UCSD-AML1 (cell line): ENCODE results near the gene CLMN.
"Not testable (repeated sequence)": the region's sequence is repeated elsewhere in the genome, so short reads cannot be mapped to it uniquely, and the experiment has no call there.

Experiments
- DNase-seq: peaks from one replicate; lab custom pipeline; 2025; ENCODE audit not compliant: unreplicated experiment; lab: John Stamatoyannopoulos, UW

CLMN gene

DNA sequence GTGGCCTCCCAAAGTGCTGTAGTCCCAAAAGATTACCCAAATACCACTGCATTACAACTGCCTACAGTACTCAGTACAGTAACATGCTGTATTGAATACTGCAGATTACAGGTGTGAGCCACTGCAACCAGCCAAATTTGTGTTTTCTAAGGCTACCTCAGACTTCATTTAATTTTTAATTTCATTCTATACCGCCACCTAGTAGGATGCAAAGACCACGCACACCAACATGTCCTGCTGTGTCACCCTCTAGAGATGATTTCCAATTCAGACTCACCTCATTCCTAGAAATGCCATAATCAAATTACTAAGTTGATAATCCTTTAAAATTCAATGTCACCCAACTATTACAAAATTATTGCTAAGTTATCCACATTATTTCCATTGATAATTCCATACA lies 177.5 kb downstream of the CLMN start:
- DNase-seq = no peak

DNA sequence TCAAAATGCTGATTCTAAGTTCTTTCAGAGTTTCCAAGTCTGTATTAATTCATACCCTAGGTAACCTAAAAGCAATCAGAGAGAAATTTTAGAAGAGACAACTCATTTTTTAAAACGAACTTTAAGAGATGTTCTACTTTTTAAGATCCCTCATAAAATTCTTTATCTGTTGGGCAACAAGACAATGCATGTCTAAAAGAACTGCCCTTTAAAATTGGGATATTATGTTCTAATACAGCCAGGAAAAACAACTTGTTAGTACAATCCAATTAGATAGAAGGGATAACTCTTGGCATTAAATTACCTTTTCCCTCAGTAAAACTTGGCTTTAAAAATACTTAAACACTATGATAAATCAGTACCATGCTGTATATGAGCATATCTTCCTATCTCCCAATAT lies 178.0 kb downstream of the CLMN start:
- DNase-seq = no peak

DNA sequence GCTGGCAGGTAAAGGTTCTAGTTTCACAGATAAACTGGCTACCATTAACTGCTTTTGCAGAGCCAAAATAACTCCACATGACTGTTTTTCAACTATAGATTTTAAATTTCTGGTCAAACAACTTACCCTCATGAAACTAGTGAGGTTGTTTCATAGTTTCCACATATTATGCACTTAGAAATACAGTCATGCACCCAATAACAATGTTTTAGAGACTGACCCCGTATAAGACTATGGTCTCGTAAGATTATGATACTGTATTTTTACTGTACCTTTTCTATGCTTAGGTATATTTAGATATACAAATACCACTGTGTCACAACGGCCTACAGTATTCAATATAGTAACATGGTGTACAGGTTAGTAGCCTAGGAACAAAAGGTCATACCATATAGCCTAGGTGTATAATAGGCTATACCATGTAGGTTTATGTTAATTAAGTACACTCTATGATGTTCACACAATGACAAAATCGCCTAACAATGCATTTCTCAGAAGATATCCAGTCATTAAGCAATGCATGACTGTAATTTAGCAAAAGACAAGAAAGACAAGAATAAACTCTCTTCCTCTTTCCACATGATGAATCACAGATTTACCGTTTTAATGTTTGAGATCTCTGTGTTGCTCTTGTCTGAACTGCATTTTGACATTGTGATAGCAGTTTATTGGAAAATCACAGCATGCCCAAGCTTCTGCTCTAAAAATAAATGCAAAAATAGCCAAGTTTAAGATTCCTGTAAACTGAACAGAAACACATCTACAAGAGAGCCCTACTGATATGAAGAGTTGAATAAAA lies 179.4 kb downstream of the CLMN start:
- no peak for DNase-seq

DNA sequence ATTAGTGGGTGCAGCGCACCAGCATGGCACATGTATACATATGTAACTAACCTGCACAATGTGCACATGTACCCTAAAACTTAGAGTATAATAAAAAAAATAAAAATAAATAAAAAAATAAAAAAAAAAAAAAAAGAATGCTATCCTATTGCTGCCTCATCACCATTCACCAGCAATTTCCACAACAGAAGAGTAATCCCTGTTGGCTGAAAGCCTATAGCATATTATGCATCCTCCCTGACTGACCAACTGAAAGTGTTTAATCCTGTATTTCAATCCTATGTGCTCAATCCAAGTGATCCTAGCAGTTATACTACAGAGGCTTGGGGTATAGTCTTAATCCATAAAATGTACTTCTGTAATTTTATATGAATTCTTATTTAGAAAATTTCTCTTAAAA lies 180.8 kb downstream of the CLMN start:
- DNase-seq = no peak

DNA sequence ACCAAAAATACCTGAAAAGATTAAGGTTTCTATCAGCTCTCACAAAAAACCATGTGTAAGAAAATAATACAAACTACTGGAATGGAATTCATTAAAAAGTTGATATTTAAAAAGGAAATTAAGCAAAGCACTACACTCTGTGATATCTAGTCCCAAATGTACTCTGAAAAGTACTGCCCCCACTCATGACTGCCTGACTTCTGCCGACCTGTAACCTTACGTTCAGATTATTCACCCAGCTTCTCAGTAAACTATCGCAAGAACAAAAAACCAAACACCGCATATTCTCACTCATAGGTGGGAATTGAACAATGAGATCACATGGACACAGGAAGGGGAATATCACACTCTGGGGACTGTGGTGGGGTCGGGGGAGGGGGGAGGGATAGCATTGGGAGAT lies 181.3 kb downstream of the CLMN start:
- DNase-seq = not testable (repeated sequence)

DNA sequence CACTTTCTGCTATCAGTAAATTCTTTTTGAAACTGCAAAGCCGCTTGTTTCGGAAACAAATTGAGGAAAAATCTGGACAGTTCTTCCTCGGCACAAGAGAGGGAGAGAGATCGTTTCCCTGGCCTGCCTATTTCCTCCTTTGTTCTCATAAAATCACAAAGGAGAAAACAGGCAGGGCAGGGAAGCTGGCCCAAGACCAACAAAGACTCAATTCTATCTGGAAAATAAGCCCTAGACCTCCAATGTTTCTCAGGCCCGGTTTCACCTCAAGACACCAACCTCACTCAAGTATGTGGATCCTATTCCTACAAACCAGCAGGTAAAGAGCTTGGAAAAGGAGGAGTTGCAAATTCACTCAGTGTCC lies 181.9 kb downstream of the CLMN start:
- no peak for DNase-seq

DNA sequence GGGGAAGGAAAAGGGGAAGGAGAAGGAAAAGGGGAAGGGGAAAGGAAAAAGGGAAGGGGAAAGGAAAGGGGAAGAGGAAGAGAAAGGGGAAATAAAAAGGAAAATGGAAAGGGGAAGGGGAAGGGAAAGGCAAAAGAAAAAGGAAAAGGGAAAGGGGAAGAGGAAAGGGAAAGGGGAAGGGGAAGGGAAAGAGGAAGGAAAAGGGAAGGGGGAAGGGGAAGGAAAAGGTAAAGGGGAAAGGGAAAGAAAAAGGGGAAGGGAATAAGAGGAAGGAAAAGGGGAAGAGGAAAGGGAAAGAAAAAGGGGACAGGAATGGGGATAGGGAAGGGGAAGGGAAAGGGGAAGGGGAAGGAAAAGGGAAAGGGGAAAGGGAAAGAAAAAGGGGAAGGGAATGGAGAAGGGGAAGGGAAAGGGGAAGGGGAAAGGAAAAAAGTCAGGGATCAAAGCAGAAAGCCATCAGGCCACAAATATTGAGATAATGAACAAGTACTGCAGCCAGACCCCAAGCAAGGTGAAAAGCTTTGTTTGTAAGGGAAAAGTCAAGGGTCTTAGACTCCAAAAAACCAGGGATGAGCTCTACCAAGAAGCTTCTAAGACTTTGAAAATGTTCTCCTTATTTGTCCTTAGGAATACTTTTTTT lies 182.4 kb downstream of the CLMN start:
- no peak for DNase-seq

DNA sequence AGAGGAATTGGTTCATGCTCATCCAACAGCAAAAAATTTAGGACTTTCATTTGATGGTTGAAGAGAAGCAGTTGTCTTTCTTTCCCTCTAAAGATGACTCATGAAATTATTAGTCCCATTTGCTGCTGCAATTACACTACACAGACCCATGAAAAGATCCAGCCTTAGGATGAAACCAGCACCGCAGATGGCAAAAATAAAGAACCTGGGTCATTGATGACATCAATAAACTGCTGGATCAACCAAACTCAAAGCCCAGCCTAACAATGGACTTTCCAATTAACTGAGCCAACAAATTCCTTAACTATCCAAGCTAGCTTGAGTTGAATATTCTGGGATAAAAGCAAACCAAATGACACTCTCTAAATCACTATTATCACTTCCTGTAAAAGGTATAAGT lies 183.1 kb downstream of the CLMN start:
- no peak for DNase-seq

DNA sequence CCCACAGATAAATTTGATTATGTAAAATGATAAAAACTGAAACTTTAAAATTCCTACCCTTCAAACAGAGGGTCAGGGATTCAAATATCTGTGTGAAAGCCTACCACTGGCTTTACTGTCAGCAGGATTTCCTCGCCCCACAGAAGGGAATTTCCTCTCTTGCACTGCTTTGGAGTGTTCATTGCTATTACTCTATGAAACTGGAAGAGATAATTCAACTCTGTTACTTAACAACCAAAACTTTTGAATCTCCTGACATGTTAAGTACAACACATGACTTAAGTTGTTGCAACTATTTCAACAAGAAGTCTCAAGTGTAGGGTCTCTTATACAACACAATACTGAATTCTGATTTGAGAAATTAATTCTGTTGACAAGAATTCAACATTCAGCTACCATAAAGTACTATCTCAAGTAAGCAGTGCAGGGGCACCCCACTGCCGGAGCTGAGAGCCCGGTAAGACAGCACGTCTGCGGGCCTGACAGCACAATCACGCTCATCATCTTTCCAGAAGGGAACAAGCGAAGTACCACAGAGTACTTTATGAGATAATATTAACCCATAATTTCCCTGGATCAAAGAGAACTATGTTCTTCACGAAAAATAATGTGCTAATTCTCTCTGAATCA lies 185.3 kb downstream of the CLMN start:
- no peak for DNase-seq

DNA sequence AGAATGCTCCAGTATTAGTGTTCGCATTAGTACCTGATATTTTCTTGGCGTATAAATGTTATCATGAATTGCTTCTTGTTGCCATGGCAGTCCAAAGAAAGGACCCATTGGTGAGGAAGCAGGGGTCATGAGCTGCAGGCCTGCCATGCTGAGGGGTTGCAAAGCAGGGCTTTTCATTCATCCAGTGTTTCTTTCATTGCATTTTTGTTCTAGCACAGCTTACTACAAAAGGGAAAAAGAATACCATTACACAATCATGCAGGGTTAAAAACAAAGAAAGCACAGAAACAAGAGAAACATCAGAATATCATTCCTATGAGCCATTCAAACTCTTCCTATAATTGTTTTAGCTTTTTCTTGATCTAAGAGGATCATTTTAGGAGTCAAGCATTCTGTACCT lies 186.4 kb downstream of the CLMN start:
- DNase-seq = no peak

DNA sequence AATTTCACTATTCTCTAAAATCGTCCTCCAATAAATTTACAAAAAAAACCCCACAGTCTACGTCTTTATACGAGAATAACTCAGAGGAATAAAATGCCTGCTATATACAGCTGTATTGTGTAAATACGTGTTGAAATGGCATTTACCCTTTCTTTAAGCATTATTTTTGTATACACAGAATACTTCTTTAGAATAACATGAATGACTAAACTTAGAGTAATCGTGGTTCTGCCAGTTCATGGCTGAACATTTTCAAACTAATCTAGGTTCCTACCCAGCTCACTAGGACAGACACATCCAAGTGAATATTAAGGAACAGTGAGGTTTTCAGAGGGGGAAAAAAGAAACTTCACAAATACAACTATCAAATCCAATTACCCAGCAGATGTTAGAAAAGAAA lies 186.9 kb downstream of the CLMN start:
- DNase-seq = no peak
